ENCODE measurements around the gene C1R.
"Not testable (repeated sequence)": the region's sequence is repeated elsewhere in the genome, so short reads cannot be mapped to it uniquely, and the experiment has no call there.

C1R gene

GRCh38 chr12:7039403-7039802 is 52.8 kb downstream of the C1R start:
- DNase-seq = no peak

- DNase-seq = no peak
These were observed 53.7 kb downstream of the C1R start for GRCh38 chr12:7038591-7038990.

- not testable (repeated sequence) for DNase-seq
These were observed 54.8 kb downstream of the C1R start for GRCh38 chr12:7037411-7037810.

- no peak for DNase-seq
These were observed 56.8 kb downstream of the C1R start for GRCh38 chr12:7035463-7035862.

GRCh38 chr12:7034464-7034863 is 57.8 kb downstream of the C1R start:
- no peak for DNase-seq

GRCh38 chr12:7032990-7033389 is 59.3 kb downstream of the C1R start:
- no peak for DNase-seq

GRCh38 chr12:7031306-7031705 is 60.9 kb downstream of the C1R start:
- no peak for DNase-seq
